Memory B cell (primary cell): ENCODE data around the gene GAPT.
A peak's percentile ranks its signal among the peaks of the same experiment; 100 is the strongest.

ENCODE experiments used
- ATAC-seq: fragments of 150-1000 bp; cut with Tn5 transposase; 2 replicates; pipeline ENCODE4 v1.10.0; 2021; ENCODE audit warnings: low read depth, mild to moderate bottlenecking, moderate library complexity
- DNase-seq, 2 donors: peaks; one replicate each; pipeline ENCODE4 v3.0.0; 2022; ENCODE audit warnings: low spot score in 2 of 2
- H3K27ac Mint-ChIP-seq: one replicate; pipeline ENCODE4 v1.8.0; 2022; ENCODE audit warnings: mild to moderate bottlenecking, moderate library complexity, mixed read lengths
- H3K27me3 Mint-ChIP-seq: one replicate; pipeline ENCODE4 v1.8.0; 2022; ENCODE audit warnings: mixed read lengths
- H3K36me3 Mint-ChIP-seq: one replicate; pipeline ENCODE4 v1.8.0; 2022; ENCODE audit warnings: mild to moderate bottlenecking, mixed read lengths
- H3K4me1 Mint-ChIP-seq: one replicate; pipeline ENCODE4 v1.8.0; 2022; ENCODE audit warnings: mixed read lengths
- H3K4me3 Mint-ChIP-seq: one replicate; pipeline ENCODE4 v1.8.0; 2022; ENCODE audit warnings: mild to moderate bottlenecking, moderate library complexity, mixed read lengths
- H3K9me3 Mint-ChIP-seq: one replicate; pipeline ENCODE4 v1.8.0; 2022; ENCODE audit warnings: mixed read lengths

The GAPT gene

DNA sequence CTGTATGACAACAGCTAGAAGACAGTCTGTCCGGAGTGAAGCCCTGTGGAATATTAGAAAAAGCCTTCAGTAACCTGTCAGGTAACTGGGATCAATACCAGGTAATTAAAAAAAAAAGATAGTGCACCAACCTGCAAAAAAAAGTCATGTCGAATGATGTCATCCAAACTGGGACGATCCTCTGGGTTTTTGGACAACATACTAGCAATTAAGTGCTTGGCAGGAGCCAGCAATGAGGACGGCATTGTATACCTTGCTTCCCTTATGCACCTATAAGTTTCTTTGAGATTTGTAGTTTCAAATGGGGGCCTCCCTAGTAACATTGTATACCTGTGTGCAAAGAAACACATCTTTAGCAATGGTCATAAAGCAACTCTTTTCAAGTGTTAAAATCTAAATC, 34.2 kb upstream of the GAPT start:
- ATAC-seq (no peak), DNase-seq (no peak)
- Mint-ChIP-seq H3K9me3 (no peaks in the 10 kb centered on the region), H3K27me3 (no peaks in the 10 kb centered on the region), H3K4me3 (no peak overlapping the region), H3K27ac (no peak overlapping the region), H3K36me3 (peaks cover 8% of the 10 kb centered on the region), H3K4me1 (peaks cover 3% of the 10 kb centered on the region)

DNA sequence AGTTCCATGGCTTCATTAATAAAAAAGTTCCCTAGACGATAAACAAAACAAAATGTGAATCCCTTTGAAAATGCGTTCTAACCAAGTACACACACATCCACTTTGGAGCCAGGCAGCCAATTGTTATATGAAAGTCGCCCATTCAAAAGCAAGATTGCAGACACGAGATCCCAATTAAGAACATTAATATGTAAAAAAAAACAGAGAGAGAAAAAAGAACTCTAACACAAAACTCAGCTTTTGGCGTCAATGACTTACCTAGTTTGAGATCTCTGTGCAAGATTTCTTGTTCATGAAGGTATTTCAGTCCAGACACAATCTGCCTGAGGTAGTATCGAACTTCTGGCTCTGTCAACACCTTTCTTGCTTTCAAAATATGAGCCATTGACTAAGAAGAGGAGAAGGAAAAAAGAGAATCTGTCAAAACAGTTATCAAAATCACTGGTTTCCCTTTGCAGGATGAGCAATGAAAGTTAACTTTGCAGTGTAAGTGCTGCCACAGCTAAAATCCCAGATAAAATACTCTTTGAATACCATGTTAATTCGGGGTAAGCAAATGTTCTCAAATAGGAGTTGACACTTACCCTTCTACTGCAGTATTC, 33.0 kb upstream of the GAPT start:
- Mint-ChIP-seq H3K27me3 (no peaks in the 10 kb centered on the region), H3K27ac (no peak overlapping the region), H3K4me1 (peaks cover 3% of the 10 kb centered on the region), H3K36me3 (peaks cover 8% of the 10 kb centered on the region), H3K4me3 (peak overlapping the region; percentile 88), H3K9me3 (no peaks in the 10 kb centered on the region)
- DNase-seq (no peak), ATAC-seq (no peak)

DNA sequence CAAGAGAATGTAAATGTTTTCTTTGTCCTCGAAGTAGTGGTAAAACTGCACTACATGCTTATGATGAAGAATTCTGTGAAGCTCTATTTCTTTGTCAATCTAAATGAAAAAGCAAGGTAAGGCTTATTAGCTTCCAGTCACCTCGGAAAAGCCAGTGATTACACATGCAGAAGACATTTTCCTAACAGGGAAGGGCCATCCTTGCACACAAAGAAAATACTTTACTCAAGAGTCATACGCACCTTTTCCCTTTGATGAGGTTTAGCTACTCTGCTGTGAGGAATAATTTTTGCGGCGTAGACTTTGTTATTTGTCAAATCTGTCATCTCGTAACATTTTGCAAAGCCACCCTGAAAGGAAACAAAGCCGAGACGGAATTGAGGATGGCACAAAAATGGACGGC, 32.5 kb upstream of the GAPT start:
- H3K27ac Mint-ChIP-seq = peak overlapping the region; percentile 74
- ATAC-seq = no peak

DNA sequence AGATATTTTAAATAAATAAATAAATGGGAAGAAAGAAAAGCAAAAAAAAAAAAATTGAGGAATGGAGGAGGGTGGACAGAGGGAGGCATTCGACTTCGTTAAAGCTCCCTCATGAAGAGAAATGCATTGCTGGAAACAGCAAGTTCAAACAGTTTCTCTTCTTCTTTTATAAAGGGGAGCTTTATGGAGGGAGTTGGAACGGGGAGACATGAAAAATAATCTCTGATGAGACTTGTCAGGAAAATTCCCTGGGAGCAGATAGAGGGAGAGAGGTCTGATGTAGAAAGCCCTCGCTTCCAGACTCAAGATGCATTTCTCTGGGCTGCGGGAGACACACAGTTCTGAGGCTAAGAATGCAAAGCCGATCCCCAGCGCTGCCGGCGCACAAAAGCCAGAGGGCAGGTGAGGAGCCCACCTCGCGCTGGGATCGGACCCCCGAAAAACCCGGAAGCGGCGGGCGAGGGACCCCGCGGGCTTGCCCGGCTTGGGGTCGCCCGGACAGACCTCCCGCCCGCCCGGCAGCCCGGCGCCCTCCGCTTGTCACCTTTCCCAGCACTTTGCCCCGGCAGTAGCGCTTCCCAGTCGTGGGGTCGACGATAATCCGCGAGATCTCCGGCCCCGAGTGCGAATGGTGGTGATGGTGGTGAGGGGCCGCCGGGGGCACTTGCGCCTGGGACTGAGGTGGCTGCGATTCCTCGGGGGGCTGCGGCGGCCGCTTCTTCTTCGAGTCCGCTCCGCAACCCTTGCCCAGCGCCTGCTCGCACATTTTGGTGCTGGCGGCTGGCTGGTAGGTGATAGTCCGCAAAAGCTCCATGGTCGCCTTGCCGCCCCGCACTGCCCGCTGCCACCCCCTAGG, 31.9 kb upstream of the GAPT start:
- Mint-ChIP-seq H3K4me1 (peaks cover 3% of the 10 kb centered on the region), H3K36me3 (peaks cover 5% of the 10 kb centered on the region), H3K27me3 (no peaks in the 10 kb centered on the region), H3K4me3 (peak overlapping the region; percentile 88), H3K27ac (peak overlapping the region; percentile 79), H3K9me3 (no peaks in the 10 kb centered on the region)
- ATAC-seq = no peak
- DNase-seq = peak in 1 of 2 donors; percentile 15

More for the DNA sequence above, 32.5 kb upstream of the GAPT start:
- peaks cover 3% of the 10 kb centered on the region for H3K4me1 Mint-ChIP-seq
- H3K9me3 Mint-ChIP-seq = no peaks in the 10 kb centered on the region
- peak overlapping the region; percentile 88 for H3K4me3 Mint-ChIP-seq
- no peaks in the 10 kb centered on the region for H3K27me3 Mint-ChIP-seq
- no peak for DNase-seq
- H3K36me3 Mint-ChIP-seq = peaks cover 8% of the 10 kb centered on the region

DNA sequence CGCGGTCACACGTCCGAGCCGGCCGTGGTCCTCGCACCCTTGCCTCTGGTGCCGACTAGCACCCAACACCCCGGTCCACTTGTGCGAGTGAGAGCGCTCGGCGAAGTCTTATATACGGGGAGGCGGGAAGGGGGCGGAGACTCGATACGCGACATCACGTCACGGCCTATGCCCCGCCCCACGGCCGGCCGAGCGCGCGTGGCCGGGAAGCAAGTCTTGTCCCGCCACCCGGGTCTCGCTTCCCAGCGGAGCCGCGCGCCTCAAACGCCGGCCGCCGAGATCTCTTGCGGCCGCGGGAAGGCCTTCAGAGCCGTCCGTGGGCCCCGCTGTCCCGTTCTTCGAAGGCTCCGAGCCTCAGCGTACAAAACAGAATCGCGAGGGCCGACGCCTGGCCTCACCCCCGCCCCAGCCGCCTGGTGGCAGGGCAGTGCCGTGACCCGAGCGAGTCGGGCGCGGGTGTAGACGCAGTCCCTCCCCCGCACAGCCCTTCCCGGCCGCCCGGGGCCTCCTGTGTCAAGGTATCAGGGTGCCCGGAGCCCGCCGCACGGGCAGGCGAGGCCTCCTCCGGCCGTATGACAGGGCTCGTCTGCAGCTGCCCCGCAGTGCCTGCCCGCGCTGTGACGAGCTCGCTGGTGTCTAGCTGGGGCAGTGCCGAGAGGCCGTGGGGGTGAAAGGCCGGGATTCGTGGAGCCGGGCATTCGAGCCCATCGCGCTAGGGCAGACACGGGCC, 31.1 kb upstream of the GAPT start, which contains the start of gene PLK2:
Gene PLK2 (minus strand): TSS at position 85 of the 730 bp plus-strand sequence. CDS start 127 bp downstream, outside the sequence.
- Mint-ChIP-seq H3K4me3 (peak within 1 kb of the TSS; percentile 88), H3K27me3 (no peaks in the 10 kb centered on the region), H3K36me3 (no peaks in the 10 kb centered on the region), H3K9me3 (no peaks in the 10 kb centered on the region), H3K4me1 (peaks cover 3% of the 10 kb centered on the region), H3K27ac (peak within 1 kb of the TSS; percentile 79)
- ATAC-seq (peak; percentile 80), DNase-seq (peak; percentile 98 to 99)

DNA sequence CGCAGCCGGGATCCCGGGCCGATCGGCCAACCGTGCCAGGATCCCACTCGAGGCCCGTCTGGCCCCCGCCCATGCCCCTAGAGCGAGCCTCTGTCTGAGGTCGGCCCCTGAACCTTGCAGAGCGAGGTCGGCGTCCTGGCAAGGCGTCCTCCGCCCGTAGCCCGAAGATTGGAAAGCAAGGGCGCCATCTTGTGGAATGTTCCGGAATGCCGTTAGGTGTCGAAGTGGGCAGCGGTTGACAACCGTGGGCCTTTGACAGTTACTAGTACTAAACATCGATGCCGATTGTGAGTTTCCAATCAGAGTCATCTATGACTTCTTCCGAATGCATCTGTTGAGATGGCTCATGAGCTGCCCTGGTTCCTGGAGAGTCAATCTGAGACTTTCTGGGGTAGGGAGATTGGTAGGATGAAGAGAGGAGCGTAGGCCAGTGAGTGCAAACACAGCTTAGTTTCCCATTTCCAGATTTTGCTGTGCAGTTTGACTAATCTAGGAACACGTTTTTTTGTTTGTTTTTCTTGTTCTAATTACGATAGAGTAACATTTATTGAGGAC, 30.4 kb upstream of the GAPT start:
- Mint-ChIP-seq H3K4me3 (peak overlapping the region; percentile 88), H3K4me1 (peaks cover 3% of the 10 kb centered on the region), H3K27me3 (no peaks in the 10 kb centered on the region), H3K9me3 (no peaks in the 10 kb centered on the region), H3K27ac (peak overlapping the region; percentile 79), H3K36me3 (no peaks in the 10 kb centered on the region)
- ATAC-seq (peak; percentile 62), DNase-seq (peak; percentile 93 to 98)

DNA sequence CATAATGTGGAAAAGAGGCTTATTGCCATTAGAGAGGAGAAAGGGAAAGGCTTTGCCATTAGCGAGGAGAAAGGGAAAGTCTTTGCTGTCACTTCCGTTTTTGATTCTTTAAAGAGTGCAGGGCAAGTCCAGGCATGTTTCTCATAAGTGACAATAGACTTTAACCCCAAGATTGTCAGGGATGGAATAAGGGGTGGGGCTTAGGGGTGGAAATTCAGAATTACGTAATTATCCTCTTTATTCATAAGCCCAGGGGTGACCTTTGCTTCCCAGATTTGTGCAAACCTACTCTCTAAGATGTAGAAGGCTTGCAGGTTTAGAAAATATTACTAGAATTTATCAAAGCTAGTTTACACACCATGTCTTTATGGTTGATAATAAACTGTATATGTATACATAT, 29.1 kb upstream of the GAPT start:
- no peaks in the 10 kb centered on the region for H3K27me3 Mint-ChIP-seq
- DNase-seq = no peak
- H3K27ac Mint-ChIP-seq = no peak overlapping the region
- H3K9me3 Mint-ChIP-seq = no peaks in the 10 kb centered on the region
- no peak overlapping the region for H3K4me3 Mint-ChIP-seq
- no peaks in the 10 kb centered on the region for H3K36me3 Mint-ChIP-seq
- H3K4me1 Mint-ChIP-seq = peaks cover 6% of the 10 kb centered on the region
- ATAC-seq = no peak

DNA sequence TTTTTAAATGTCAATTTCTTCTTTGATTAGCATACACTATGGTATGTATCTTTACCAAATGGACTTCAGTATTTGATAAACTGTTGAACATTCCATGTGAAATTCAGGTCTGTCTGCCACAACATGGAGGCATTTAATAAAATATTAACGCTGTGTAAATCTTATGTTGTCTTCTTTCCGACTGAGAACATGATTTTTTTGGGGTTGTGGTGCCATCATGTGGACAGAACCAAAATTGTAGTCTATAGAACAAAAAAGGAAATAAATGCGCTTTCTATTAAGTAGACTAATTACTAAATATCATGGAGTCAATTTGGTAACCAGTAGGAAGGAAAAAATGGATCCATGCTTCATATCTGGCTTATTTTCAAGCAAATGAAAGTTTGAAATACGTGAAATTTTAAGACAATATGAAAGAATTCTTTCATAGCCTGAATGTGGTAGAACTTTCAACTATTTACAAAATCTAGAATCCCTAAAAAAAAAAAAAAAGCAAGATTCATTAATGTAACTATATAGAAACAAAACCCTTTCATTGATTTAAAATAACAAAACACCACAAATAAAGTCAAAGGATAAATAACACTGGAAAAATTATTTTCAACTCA, 28.5 kb upstream of the GAPT start:
- Mint-ChIP-seq H3K4me3 (no peak overlapping the region), H3K27me3 (no peaks in the 10 kb centered on the region), H3K4me1 (peaks cover 6% of the 10 kb centered on the region), H3K36me3 (no peaks in the 10 kb centered on the region), H3K27ac (no peak overlapping the region), H3K9me3 (no peaks in the 10 kb centered on the region)
- no peak for ATAC-seq
- peak; percentile 48 to 57 for DNase-seq

DNA sequence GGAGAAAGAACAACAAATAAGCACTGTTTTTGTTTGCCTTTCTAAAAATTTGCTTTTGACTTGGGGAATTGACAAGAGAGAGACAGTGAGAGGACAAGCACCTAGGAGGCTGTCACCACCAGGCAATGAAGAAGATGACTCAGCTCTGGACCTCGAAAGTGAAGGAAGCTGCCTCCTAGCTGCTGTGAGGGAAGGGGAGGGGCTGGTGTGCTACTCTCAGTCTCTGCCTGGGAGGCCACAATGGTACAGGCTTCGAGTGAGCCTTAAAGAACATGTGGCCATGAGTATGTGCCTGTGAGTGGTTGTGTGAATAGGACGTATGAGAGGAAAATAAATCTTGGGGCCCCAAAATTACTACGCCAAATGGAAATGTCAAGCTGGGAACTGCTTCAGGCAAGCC, 24.3 kb upstream of the GAPT start:
- Mint-ChIP-seq H3K27me3 (no peaks in the 10 kb centered on the region), H3K9me3 (no peaks in the 10 kb centered on the region), H3K4me1 (peaks cover 13% of the 10 kb centered on the region), H3K27ac (no peak overlapping the region), H3K36me3 (no peaks in the 10 kb centered on the region), H3K4me3 (no peak overlapping the region)
- DNase-seq (no peak), ATAC-seq (peak; percentile 37)

DNA sequence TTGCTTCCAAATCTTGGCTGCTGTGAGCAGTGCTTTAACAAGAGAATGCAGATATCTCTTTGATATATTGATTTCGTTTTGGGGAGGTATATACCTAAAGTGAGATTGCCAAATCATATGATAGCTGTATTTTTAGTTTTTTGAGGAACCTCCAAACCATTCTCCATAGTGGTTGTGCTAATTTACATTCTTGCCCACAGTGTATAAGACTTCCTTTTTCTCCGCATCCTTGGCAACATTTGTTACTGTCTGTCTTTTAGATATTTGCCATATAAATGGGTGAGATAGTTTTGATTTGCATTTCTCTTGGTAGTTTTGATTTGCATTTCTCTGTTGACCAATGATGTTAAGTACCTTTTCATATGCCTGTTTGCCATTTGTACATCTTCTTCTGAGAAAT, 21.3 kb upstream of the GAPT start:
- Mint-ChIP-seq H3K36me3 (peaks cover 4% of the 10 kb centered on the region), H3K27ac (no peak overlapping the region), H3K4me1 (peaks cover 13% of the 10 kb centered on the region), H3K4me3 (no peak overlapping the region), H3K27me3 (no peaks in the 10 kb centered on the region), H3K9me3 (peaks cover 2% of the 10 kb centered on the region)
- DNase-seq (no peak), ATAC-seq (peak; percentile 70)

DNA sequence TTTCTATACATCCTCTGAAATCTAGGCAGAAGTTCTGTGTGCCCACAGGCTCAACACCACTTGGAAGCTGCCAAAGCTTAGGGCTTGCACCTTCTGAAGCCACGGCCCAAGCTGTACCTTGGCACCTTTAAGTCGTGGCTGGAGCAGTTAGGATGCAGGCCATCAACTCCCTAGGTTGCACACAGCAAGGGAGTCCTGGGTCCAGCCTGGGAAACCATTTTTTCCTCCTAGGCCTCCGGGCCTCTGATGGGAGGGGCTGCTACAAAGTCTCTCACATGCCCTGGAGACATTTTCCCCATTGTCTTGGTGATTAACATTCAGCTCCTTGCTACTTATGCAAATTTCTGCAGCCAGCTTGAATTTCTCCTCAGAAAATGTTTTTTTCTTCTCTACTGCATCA, 15.8 kb upstream of the GAPT start:
- Mint-ChIP-seq H3K27ac (no peak overlapping the region), H3K4me3 (no peak overlapping the region), H3K9me3 (peaks cover 3% of the 10 kb centered on the region), H3K36me3 (peaks cover 8% of the 10 kb centered on the region), H3K4me1 (peaks cover 11% of the 10 kb centered on the region), H3K27me3 (no peaks in the 10 kb centered on the region)
- DNase-seq (no peak), ATAC-seq (no peak)

DNA sequence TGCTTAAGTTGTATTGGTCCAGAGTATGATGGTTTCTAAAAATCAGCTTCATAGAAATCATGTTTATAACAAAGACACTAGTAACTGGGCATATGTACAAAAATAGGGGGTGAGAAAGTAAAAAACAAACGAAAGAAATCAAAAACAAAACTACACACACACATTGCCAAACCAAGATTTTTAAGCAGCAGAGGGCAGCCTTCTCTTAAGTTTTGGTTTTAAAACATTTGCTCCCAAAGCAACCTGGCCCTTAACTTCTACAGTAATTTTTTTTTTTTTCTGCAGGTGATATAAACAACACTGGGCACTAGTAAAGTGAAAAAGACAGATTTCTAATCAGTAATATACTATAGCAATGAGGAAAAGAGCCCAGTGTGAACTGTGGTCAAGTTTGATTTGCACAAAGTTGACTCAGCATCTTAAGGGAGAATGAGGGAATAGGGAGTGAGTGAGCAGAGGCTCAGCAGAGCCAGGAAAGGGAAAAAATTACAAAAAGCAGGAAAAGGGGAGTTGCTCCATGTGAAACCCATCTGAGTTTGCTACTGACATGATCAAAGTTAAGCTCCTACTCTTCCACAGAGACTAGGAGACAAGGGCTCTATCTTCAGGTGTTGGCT, 13.4 kb upstream of the GAPT start:
- H3K27ac Mint-ChIP-seq = no peak overlapping the region
- H3K4me1 Mint-ChIP-seq = peaks cover 11% of the 10 kb centered on the region
- H3K36me3 Mint-ChIP-seq = peaks cover 8% of the 10 kb centered on the region
- peaks cover 3% of the 10 kb centered on the region for H3K9me3 Mint-ChIP-seq
- H3K27me3 Mint-ChIP-seq = no peaks in the 10 kb centered on the region
- H3K4me3 Mint-ChIP-seq = peak overlapping the region; percentile 13
- ATAC-seq (peak; percentile 32), DNase-seq (peak in 1 of 2 donors; percentile 26)

DNA sequence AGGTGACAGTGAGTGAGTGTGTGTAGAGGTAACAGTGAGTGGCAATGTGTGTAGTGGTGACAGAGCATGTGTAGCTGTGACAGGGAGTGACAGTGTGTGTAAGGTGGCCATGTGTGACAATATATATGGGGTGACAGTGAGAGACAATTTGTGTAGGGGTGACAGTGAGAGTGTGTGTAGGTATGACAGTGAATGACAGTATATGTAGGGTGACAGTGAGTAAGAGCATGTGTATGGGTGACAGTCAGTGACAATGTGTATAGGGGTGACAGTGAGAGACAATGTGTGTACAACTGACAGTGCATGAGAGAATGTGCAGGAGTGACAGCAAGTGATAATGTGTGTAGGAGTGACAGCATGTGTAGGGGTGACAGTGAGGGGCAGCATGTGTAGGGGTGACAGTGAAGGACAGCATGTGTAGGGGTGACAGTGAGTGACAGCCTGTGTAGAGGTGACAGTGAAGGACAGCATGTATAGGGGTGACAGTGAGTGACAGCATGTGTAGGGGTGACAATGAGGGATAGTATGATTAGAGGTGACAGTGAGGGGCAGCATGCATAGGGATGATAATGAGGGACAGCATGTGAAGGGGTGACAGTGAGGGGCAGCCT, 10.1 kb upstream of the GAPT start:
- H3K27ac Mint-ChIP-seq = no peak overlapping the region
- DNase-seq (no peak), ATAC-seq (no peak)
- peaks cover 14% of the 10 kb centered on the region for H3K4me1 Mint-ChIP-seq
- no peaks in the 10 kb centered on the region for H3K36me3 Mint-ChIP-seq
- no peaks in the 10 kb centered on the region for H3K27me3 Mint-ChIP-seq
- no peak overlapping the region for H3K4me3 Mint-ChIP-seq
- peaks cover 1% of the 10 kb centered on the region for H3K9me3 Mint-ChIP-seq
